HL-60/S4 treated with phorbol 12-myristate 13-acetate at 8.2 ng/mL for 4 days and 3 days (cell line): ENCODE data around the gene CAMSAP2.
"Not testable (repeated sequence)": the region's sequence is repeated elsewhere in the genome, so short reads cannot be mapped to it uniquely, and the experiment has no call there.

ENCODE experiments used
- in situ Hi-C: fragments of 300-500 bp; cut with MboI; formaldehyde crosslinking; loops from 2 replicates; pipeline ENCODE4 v1.15.0; 2022; ENCODE audit warnings: low sequenced_read_pairs

CAMSAP2 gene

GRCh38 chr1:200779326-200779725, 40.6 kb downstream of the CAMSAP2 start:
- in situ Hi-C loops: no loop called here

DNA sequence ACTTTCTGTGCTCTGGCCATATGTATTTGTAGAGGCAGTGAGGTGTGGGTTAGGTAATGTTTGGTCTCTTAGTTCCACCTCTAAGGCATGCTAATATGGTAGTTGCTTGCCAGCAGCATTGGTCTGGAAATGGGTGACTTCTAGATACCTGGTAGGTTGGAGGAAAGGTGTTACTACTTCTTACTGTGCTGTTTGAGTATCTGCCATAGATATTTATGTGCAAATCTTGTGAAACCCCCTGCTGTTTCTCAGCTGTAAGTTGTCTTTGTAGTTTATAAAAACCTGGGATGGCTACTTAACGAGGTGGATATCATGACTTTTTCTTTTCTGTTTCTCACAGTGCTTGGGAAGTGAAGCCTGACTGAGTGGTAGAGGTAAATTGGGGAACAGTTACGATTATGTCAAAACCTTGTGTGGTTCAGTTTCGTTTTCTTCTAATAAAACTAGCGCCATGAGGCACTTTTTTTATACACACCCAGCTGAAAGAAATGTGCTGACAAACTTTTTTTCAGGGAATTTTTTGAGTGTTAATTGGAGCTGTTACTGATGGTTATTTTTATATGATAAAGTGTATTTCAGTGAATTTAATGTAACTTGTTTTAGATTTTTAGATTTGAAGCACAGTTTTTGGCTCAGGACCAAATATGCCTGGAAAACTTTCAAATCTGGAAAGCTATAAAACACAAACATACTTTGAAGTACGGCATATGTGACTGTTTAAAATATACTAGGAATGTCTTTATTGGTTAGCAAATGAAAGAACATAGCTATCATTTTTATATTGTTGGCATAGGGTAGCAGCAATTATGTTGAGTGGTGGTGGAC, 42.1 kb downstream of the CAMSAP2 start:
- in situ Hi-C loops: no loop called here

DNA sequence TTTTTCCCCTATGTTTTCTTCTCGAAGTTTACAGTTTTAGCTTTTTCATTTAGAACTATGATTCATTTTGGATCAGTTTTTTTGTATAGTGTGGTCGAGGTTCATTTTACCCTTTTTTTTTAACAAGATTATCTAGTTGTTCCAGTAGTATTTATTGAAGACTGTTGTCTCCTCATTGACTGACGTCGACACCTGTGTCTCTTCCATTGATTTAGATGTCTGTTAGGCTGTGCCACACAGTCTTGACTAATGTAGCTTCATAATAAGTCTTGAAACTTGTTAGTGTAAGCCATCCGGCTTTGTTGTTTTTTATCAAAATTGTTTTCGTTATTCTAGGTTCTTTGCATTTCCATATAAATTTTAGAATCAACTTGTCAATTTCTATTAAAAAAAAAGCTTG, 45.2 kb downstream of the CAMSAP2 start:
- in situ Hi-C loops: no loop called here

DNA sequence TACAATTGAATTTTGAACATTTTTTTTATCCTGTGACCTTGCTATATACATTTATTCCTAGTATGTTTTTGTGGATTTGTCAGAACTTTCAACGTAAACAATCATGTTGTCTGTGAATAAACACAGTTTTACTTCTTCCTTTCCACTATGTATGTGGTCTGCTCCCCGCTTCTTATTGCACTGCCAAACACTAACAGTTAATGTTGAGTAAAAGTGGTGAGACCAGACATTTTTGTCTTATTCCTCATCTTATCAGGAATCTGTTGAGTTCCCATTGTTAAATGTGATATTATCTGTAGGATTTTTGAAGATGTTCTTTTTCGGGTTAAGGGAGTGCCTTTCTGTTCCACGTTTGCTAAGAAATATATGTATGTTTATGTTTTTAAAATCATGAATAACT, 45.9 kb downstream of the CAMSAP2 start:
- in situ Hi-C loops: no loop called here

DNA sequence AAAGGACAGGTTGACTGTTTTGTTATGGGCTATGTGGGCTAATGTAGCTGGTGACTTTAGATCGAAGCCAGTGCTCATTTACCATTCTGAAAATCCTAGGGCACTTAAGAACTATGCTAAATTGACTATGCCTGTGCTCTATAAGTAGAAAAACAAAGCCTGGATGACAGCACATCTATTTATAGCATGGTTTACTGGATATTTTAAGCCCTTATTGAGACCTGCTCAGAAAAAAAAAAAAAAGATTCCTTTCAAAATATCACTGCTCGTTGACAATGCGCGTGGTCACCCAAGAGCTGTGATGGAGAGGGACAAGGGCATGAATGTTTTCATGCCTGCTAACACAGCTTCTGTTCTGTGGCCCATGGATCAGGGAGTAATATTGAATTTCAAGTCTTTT, 48.1 kb downstream of the CAMSAP2 start:
- in situ Hi-C loops: no loop called here

- in situ Hi-C loops: no loop called here
These were observed 49.2 kb downstream of the CAMSAP2 start for GRCh38 chr1:200787896-200788387.

DNA sequence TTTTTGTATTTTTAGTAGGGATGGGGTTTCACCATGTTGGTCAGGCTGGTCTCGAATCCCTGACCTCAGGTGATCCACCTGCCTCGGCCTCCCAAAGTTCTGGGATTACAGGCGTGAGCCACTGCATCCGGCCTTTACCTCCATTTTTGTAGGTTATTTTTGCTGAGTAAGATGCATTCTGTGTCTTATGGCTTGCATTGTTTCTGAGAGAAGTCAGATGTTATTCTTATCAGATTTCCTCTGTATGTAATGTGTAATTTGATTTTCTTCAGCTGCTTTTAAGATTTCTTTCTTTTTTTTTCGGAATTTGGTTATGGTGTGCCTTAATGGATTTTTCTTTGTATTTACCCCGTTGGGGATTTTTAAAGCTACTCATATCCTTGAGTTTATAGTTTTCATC, 52.3 kb downstream of the CAMSAP2 start:
- in situ Hi-C loops: not testable (repeated sequence)

DNA sequence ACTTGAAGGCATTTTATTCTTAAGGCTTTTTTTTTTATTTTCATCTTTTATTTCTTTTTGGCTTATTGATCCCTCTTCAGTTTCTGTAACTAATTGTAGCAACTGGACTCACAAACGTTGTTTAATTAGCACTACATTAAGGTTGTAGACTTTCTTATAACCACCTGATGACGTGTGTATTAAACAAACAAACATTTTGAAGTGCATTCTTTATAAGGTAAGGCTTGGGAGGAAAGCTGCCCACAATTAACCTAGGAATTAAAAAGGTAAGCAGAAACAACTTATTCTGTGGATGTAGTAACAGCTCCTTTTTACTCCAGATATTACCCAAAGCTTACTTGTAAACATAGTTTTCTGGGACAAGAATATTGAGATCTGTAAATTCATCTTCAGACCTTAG, 55.0 kb downstream of the CAMSAP2 start:
- in situ Hi-C loops: no loop called here

- in situ Hi-C loops: no loop called here
These were observed 55.9 kb downstream of the CAMSAP2 start for GRCh38 chr1:200794506-200795065.

GRCh38 chr1:200795156-200795555, 56.5 kb downstream of the CAMSAP2 start:
- in situ Hi-C loops: no loop called here

- in situ Hi-C loops: loop anchor here (10.0 kb wide), 1 partner anchor 177 kb away; the partner anchor contains the start of gene KIF14
These were observed 63.3 kb downstream of the CAMSAP2 start for GRCh38 chr1:200802042-200802441.

GRCh38 chr1:200802865-200803512, 64.3 kb downstream of the CAMSAP2 start:
- in situ Hi-C loops: loop anchor here (10.0 kb wide), 1 partner anchor 178 kb away; the partner anchor contains the start of gene KIF14

GRCh38 chr1:200805719-200806118, 67.0 kb downstream of the CAMSAP2 start:
- in situ Hi-C loops: loop anchor here (10.0 kb wide), 1 partner anchor 181 kb away; the partner anchor contains the start of gene KIF14

- in situ Hi-C loops: loop anchor here (10.0 kb wide), 1 partner anchor 184 kb away; the partner anchor contains the start of gene KIF14
These were observed 70.2 kb downstream of the CAMSAP2 start for GRCh38 chr1:200808846-200809245.

GRCh38 chr1:200811704-200812103, 73.0 kb downstream of the CAMSAP2 start:
- in situ Hi-C loops: no loop called here

GRCh38 chr1:200816624-200817224, 78.0 kb downstream of the CAMSAP2 start:
- in situ Hi-C loops: not testable (repeated sequence)

DNA sequence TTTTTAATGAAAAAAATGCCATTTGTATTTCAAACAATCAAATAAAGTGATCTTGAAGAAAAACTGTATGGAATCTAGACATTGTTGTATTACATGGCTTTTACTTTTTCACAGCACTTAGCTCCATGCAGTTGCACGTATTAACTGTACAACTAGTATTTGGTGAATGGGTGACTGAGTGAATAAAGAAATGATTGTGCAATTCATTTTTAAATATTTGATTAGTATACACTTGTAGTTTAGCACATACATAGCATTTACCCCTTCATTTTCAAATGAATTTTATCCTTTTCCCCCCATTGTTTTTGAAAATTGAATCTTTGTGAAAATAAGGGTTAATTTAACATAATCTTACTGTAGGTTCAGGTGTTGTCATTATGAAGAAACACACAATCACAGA, 79.6 kb downstream of the CAMSAP2 start:
- in situ Hi-C loops: no loop called here

- in situ Hi-C loops: no loop called here
These were observed 81.0 kb downstream of the CAMSAP2 start for GRCh38 chr1:200819726-200820125.

DNA sequence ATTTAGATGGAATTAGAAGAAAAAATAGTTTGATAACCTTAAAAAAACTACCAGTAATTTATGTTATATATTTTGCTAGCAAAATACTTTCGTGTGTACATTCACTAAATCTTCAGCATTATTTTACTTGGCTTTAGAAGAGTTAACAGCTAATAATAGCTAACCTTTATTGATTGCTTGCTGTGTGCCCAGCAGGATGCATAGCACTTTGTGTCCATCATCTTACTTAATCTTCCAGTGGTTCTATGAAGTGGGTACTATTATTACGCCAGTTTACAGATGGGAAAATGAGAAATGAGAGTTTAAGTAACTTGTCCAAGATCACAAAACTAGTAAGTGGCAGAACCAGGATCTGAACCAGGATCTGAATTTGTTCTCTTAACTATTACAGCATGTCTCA, 92.4 kb downstream of the CAMSAP2 start:
- in situ Hi-C loops: no loop called here

DNA sequence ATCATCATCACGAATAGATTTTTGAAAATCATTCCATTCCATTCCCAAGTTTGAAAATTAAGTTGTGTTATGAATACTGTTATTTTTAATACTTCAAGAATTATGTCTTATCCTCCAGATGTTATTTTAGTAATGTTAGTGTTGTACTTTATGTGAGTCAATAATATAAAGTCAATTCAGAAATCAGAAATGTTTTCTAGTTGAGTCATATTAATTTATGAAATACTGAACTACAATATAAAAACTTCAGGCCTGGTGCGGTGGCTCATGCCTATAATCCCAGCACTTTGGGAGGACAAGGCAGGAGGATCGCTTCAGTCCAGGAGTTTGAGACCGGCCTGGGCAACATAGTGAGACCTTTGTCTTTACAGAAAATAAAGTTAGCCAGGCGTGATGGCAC, 95.7 kb downstream of the CAMSAP2 start:
- in situ Hi-C loops: no loop called here

DNA sequence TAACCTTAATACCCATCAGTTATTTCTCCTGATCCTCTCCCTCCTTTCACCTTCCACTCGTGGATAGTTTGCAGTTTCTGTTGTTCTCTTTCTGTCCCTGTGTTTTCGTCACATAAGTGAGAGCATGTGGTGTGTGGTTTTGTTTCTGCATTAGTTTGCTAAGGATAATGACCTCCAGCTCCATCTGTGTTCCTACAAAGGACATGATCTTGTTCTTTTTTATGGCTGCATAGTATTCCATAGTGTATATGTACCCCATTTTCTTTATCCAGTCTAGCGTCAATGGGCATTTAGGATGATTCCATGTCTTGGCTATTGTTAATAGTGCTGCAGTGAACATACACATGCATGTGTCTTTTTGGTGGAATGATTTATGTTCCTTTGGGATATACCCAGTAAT, 97.5 kb downstream of the CAMSAP2 start:
- in situ Hi-C loops: no loop called here
